Measurements from ENCODE around the gene RUNX3. TPM values are rescaled to one million over a fixed set of nuclear protein-coding genes. Genes with fewer than 3 reads are reported as not detected.
A peak's percentile ranks its signal among the peaks of the same experiment; 100 is the strongest.

RUNX3 gene
- total RNA-seq, 2 donors from 2014 or later, result 0.24 to 0.31 TPM

GRCh38 chr1:24972221-24972914, 42.3 kb upstream of the RUNX3 start:
- no peak overlapping the region for H3K27ac Mint-ChIP-seq
- Histone ChIP-seq H3K4me1 (ENCODE audit: control insufficient read depth, insufficient read depth, low read length) (peaks cover 3% of the 10 kb centered on the region), H3K9me3 (ENCODE audit: control insufficient read depth, low read length) (peaks cover 25% of the 10 kb centered on the region), H3K4me3 (ENCODE audit: low read length) (no peak overlapping the region), H3K27ac (ENCODE audit: low read depth, low read length) (peak overlapping the region; percentile 24), H3K27me3 (ENCODE audit: control insufficient read depth, insufficient read depth, low read length, poor library complexity, severe bottlenecking) (no peaks in the 10 kb centered on the region), H3K36me3 (ENCODE audit: control insufficient read depth, insufficient read depth, low read length) (no peaks in the 10 kb centered on the region), H3K9ac (ENCODE audit: extremely low read depth, low read length, poor library complexity, severe bottlenecking) (no peak overlapping the region)
- H3K9me3 Mint-ChIP-seq, result peaks cover 21% of the 10 kb centered on the region
- no peaks in the 10 kb centered on the region for H3K36me3 Mint-ChIP-seq (ENCODE audit: low read depth)
- no peaks in the 10 kb centered on the region for H3K27me3 Mint-ChIP-seq (ENCODE audit: insufficient read depth)
- 67 to 69% methylated on average over 2 to 8 of the region's 8 CpGs for WGBS, 2 experiments (ENCODE audit: insufficient coverage in 1 of 2, insufficient read length in 1 of 2)
- no peak overlapping the region for H3K4me3 Mint-ChIP-seq
- no peak for DNase-seq
- TF ChIP-seq, protein P1, sequence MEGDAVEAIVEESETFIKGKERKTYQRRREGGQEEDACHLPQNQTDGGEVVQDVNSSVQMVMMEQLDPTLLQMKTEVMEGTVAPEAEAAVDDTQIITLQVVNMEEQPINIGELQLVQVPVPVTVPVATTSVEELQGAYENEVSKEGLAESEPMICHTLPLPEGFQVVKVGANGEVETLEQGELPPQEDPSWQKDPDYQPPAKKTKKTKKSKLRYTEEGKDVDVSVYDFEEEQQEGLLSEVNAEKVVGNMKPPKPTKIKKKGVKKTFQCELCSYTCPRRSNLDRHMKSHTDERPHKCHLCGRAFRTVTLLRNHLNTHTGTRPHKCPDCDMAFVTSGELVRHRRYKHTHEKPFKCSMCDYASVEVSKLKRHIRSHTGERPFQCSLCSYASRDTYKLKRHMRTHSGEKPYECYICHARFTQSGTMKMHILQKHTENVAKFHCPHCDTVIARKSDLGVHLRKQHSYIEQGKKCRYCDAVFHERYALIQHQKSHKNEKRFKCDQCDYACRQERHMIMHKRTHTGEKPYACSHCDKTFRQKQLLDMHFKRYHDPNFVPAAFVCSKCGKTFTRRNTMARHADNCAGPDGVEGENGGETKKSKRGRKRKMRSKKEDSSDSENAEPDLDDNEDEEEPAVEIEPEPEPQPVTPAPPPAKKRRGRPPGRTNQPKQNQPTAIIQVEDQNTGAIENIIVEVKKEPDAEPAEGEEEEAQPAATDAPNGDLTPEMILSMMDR (conservative IDR thresholded peaks at IDR 0.05), result no peak
- H3K4me1 Mint-ChIP-seq, result peaks cover 1% of the 10 kb centered on the region

DNA sequence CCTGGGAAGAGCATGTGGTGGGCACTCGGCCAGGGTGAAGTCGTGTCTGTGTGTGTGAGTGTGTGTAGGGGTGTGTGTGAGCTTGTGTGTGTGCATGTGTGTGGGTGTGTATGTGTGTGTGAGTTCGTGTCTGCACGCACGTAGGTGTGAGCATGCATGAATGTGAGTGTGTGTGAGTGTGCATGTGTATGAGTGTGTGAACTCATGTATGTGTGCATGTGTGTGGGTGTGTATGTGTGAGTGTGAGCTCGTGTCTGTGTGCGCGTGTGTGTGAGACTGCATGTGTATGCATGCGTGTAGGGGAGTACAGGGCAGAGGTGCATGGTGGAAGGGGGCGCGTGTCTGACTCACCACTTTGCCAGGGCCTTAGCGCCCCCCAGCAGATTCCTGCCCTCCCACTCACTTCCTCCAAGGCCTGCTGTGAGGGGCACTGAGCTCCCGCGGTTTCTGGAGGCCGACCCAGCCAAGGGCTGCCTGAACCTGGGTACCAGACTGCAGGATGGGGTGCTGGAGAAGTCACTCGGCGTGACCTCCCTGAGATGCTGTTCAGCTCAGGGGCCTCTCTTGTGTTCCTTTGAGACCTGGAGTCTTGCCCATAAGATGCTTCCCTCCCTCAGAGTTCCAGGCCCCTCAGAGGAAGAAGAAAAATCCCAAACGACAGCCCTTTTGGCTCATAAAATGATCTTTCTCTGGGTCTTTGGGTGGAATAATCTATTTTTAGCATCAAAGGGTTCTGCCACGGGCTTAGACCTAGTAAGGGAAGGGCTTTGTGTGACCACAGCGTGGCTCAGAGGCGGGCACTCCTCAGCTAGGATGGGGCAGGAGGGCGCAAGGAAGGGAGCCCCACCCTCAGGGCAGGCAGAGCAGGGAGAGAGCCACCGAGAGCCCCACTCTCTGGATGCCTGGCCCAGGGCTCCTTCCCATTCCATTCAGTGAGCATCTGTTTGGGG, 41.1 kb upstream of the RUNX3 start:
- Mint-ChIP-seq H3K27me3 (ENCODE audit: insufficient read depth) (no peaks in the 10 kb centered on the region), H3K9me3 (peaks cover 19% of the 10 kb centered on the region), H3K4me1 (peaks cover 1% of the 10 kb centered on the region), H3K36me3 (ENCODE audit: low read depth) (no peaks in the 10 kb centered on the region), H3K4me3 (no peak overlapping the region), H3K27ac (no peak overlapping the region)
- no peak for DNase-seq
- Histone ChIP-seq H3K4me1 (ENCODE audit: control insufficient read depth, insufficient read depth, low read length) (peaks cover 3% of the 10 kb centered on the region), H3K36me3 (ENCODE audit: control insufficient read depth, insufficient read depth, low read length) (no peaks in the 10 kb centered on the region), H3K9ac (ENCODE audit: extremely low read depth, low read length, poor library complexity, severe bottlenecking) (no peak overlapping the region), H3K27ac (ENCODE audit: low read depth, low read length) (no peak overlapping the region), H3K4me3 (ENCODE audit: low read length) (no peak overlapping the region), H3K27me3 (ENCODE audit: control insufficient read depth, insufficient read depth, low read length, poor library complexity, severe bottlenecking) (no peaks in the 10 kb centered on the region), H3K9me3 (ENCODE audit: control insufficient read depth, low read length) (peaks cover 17% of the 10 kb centered on the region)
- 86 to 89% methylated on average over 13 to 23 of the region's 23 CpGs for WGBS, 2 experiments (ENCODE audit: insufficient coverage in 1 of 2, insufficient read length in 1 of 2)
- TF ChIP-seq, protein P1 (conservative IDR thresholded peaks at IDR 0.05), result no peak

- Mint-ChIP-seq H3K9me3 (peaks cover 12% of the 10 kb centered on the region), H3K4me1 (peaks cover 1% of the 10 kb centered on the region), H3K27me3 (ENCODE audit: insufficient read depth) (no peaks in the 10 kb centered on the region), H3K4me3 (no peak overlapping the region), H3K36me3 (ENCODE audit: low read depth) (no peaks in the 10 kb centered on the region), H3K27ac (peak overlapping the region; percentile 27)
- Histone ChIP-seq H3K36me3 (ENCODE audit: control insufficient read depth, insufficient read depth, low read length) (no peaks in the 10 kb centered on the region), H3K9ac (ENCODE audit: extremely low read depth, low read length, poor library complexity, severe bottlenecking) (no peak overlapping the region), H3K9me3 (ENCODE audit: control insufficient read depth, low read length) (peaks cover 11% of the 10 kb centered on the region), H3K27me3 (ENCODE audit: control insufficient read depth, insufficient read depth, low read length, poor library complexity, severe bottlenecking) (no peaks in the 10 kb centered on the region), H3K4me1 (ENCODE audit: control insufficient read depth, insufficient read depth, low read length) (peaks cover 3% of the 10 kb centered on the region), H3K4me3 (ENCODE audit: low read length) (no peak overlapping the region), H3K27ac (ENCODE audit: low read depth, low read length) (no peak overlapping the region)
- TF ChIP-seq, protein P1 (conservative IDR thresholded peaks at IDR 0.05), result peak; percentile 54
- 52 to 55% methylated on average over 10 to 13 of the region's 13 CpGs for WGBS, 2 experiments (ENCODE audit: insufficient coverage in 1 of 2, insufficient read length in 1 of 2)
- peak; percentile 80 for DNase-seq
Observed at GRCh38 chr1:24970399-24970753, 40.3 kb upstream of the RUNX3 start.

All from endodermal cell (in vitro differentiated cells).